ENCODE data around the gene TIMD4.
"Not testable (repeated sequence)": the region's sequence is repeated elsewhere in the genome, so short reads cannot be mapped to it uniquely, and the experiment has no call there.

Gene TIMD4

GRCh38 chr5:156963125-156963524, at the start of gene TIMD4:
Gene TIMD4 (minus strand): TSS chr5:156963226. CDS start chr5:156963198, 28 bp downstream.
- DNase-seq = no peak

DNA sequence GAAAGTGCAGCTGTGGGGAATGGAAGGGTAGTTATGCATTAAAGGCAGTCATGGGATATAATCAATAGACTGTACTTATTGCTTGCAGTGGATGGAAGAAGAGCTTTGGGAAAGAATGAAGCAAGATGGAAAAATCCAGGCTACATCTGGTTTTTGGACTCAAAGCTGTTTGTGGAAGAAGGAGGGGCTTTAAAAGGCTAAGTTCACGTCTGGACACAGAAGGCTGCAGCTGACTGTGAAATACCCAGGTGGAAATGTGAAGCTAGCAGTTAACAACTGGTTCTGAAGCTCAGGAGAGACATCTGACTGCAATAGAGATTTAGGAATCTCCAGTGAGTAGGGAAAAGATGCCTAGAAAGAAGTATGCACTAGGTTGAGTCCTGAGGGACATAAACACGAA, 43.2 kb upstream of the TIMD4 start:
- no peak for DNase-seq

DNA sequence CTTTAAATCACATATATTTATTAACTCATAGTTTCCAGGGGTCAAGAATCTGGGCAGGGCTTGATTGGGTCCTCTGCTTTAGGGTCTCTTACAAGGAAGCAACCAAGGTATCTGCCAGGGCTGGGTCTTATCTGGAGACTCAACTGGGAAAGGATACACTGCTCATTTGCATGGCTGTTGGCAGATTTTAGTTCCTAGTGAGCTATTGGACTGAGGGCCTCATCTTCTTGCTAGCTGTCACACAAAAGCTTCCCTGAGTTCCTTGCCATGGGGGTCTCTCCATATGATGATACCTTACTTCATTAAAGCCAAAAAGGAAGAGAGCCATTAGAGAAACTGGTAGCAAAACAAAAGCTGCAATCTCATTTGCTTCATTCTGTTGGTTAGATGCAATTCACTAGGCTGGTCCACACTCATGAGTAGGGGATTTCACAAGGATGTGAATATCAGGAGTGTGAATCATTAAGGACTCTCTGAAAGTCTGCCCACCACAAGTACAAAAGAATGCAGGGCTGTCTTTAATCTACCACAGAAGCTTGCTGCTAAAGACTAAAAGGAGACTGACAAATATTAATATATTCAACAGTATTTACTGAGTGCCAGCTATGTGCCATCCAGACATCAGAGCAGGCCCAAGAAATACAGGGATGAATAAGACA, 42.0 kb upstream of the TIMD4 start:
- DNase-seq = no peak

GRCh38 chr5:156991714-156992113, 28.7 kb upstream of the TIMD4 start:
- DNase-seq = no peak

GRCh38 chr5:156984064-156984463, 21.0 kb upstream of the TIMD4 start:
- DNase-seq = no peak

DNA sequence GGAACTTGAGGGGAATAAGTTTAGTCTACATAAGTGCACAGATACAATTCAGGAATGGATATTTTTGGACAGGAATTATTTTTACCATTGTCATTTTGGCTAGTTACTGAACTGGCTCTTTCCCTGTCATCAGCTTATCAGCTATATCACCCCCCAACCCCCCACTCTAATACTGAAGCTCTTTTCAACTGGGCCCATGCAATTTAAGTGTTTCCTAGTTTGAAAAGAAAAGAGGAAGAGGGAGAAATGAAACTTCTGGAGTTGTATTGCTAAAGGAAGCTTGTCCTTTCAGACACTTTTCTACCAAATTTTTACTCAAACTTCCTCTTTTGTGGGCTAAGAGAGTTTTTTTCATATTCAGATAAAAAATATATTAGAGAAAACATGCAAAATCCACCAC, 18.5 kb upstream of the TIMD4 start:
- no peak for DNase-seq

DNA sequence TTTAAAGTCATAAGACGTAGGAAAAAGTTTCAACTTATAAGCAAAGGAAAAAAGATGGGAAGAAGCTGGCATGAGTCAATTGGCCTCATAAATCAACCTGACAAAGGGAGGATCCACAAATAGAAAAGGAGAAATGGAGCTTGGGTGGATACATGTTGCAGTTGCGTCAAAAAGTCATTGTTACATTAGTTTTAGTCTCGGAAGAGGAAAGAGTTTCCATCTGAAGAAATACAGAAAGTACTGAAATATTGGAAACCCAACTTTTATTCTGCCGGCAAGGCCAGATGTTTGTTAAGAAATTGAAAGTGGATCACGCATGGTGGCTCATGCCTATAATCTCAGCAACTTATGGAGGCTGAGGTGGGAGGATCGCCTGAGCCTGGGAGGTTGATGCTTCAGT, 11.3 kb upstream of the TIMD4 start:
- no peak for DNase-seq

- DNase-seq = no peak
These were observed 9.0 kb upstream of the TIMD4 start for GRCh38 chr5:156971848-156972525.

DNA sequence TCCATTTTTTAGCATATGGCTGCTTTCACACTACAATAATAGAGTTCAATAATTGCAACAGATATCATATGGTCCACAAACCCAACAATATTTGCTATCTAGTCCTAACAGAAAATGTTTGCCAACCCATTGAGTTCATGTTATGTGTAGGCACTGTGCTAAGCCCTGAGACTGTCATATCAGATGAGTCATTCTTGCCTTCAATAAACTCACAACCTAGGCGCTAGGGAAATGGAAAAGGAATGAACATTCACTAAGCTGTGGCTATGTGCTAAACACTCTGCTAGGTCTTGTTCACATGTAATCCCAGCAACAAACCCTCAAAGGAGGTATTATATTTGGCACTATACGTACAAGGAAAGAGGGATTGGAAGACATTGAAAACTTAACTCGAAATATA, 8.4 kb upstream of the TIMD4 start:
- DNase-seq = no peak

- DNase-seq = not testable (repeated sequence)
These were observed 4.4 kb upstream of the TIMD4 start for GRCh38 chr5:156967386-156967785.

DNA sequence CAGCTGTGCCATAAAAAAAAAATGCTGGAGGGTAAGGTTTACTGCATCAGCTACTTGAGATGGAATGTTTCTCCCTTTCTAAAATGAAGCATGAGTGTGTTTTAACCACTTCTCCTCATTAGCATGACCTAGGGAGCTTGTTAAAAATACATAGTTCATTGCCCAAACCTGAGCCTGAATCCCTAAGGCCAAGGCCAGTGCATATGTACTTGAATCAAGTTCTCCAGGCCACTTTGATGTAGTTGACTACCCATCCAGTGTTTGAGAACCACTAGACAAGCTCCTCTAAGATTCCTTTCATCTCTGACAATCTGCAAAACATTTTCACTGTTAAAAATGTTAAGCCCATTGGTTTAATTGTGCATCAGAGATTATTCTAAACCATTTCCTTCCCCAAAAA, 6.7 kb downstream of the TIMD4 start:
- DNase-seq = no peak

- no peak for DNase-seq
These were observed 11.7 kb downstream of the TIMD4 start for GRCh38 chr5:156951359-156951758.

GRCh38 chr5:156950716-156951115, 12.3 kb downstream of the TIMD4 start:
- DNase-seq = no peak

DNA sequence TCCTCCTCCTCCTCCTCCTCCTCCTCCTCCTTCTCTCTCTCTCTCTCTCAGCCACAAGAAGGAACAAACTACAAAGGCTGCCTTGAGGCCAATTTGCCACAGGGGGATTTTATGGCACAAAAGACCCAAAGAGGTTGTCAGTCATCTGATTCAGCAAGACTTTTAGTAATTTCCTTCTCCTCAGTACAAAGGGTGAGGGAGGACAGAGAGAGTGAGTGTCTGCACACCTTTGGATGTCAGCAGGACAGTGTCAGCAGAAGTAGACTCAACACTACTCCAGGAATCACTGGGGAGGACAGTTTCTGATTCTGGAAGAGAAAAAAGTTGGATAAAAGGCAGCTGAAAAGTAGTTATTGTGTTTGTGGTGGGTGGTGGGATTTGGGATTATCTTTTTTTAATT, 13.6 kb downstream of the TIMD4 start:
- no peak for DNase-seq

GRCh38 chr5:156947925-156948324, 15.1 kb downstream of the TIMD4 start:
- DNase-seq = no peak

DNA sequence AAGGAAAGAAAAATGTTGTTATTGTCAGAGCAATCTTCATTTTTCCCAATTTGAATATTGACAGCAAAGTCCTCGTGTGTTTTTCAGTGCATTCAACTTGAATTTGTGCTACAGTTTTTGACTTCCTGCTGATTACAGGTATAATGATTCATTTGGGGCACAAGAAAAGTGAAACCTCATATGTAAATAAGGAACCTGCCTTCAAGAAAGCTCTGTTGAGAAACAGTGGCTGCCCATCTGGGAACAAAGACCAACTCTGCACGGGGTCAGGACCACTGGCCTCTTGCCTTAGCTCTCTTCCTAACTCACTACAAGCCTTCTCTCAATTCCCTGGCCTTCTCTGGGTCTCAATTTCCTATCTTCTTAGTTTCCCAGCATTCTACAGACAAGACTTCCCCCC, 21.0 kb downstream of the TIMD4 start:
- DNase-seq = no peak

DNA sequence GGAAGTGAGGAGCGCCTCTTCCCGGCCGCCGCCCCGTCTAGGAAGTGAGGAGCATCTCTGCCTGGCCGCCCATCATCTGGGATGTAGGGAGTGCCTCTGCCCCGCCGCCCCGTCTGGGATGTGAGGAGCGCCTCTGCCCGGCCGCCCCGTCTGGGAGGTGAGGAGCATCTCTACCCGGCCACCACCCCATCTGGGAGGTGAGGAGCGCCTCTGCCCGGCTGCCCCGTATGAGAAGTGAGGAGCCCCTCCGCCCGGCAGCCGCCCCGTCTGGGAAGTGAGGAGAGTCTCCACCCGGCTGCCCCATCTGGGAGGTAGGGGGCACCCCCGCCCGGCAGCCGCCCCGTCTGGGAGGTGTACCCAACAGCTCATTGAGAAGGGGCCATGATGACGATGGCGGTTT, 22.6 kb downstream of the TIMD4 start:
- DNase-seq = not testable (repeated sequence)

DNA sequence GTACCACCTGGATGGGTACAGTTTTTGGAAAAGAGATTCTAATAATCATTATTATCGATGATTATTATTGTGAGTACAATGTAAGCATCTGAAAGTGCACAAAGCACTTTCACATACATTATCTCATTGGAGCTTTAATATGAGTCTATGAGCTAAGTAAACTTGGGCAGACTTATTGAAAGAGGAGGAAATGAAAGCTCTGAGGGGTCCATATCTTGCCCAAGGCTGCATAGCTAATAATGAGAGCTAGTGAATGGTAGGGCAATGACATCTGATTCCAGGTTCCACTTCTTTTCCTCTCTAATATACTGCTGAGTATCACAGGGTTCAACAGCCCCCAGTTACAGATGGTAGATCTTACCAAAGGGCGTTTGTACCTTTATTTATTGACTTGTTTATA, 26.1 kb downstream of the TIMD4 start:
- no peak for DNase-seq

- peak; percentile 5 to 49 for DNase-seq
These were observed 28.4 kb downstream of the TIMD4 start for GRCh38 chr5:156934450-156935211.

DNA sequence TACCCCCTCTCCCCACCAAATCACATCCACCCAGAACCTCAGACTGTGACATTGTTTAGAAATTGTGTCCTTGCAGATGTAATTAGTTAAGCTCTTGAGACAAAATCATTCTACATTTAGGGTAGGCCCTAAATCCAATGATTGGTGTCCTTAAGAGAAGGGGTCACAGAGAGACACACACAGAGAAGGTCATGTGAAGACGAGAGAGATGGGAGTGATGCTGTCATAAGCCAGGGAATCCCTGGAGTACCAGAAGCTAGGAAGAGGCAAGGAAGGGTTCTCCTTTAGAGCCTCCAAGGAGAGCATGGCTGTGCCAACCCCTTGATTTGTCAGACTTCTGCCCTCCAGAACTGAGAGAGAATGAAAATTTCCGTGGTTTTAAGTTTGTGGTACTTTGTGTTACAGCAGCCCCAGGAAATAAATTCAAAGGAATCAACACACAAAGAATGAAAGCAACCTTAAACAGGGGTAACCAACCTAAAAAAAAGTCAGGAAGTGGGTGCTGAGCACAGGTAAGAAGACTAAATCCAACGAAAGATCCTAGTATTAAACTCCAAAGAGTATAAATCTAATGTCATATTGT, 33.6 kb downstream of the TIMD4 start:
- no peak for DNase-seq

DNA sequence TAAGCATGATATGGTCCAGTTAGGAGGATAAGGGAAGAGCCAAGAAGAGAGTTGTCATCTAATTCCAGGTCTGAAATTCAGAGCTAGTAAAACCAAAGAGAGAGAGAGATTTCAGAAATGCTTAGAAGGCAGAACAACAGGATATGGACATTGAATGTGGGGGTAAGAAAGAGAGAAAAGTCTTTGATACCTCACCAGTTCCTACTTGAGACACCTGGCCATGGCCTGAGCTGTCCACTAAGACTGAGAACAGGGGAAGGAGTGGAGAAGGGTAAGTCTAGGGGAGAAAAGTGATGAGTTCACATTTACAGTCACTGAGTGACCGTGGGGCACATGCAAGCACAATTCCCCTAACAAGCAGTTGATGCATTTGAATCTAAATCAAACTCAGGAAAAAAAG, 35.5 kb downstream of the TIMD4 start:
- no peak for DNase-seq

- DNase-seq = not testable (repeated sequence)
These were observed 37.3 kb downstream of the TIMD4 start for GRCh38 chr5:156925767-156926166.

DNA sequence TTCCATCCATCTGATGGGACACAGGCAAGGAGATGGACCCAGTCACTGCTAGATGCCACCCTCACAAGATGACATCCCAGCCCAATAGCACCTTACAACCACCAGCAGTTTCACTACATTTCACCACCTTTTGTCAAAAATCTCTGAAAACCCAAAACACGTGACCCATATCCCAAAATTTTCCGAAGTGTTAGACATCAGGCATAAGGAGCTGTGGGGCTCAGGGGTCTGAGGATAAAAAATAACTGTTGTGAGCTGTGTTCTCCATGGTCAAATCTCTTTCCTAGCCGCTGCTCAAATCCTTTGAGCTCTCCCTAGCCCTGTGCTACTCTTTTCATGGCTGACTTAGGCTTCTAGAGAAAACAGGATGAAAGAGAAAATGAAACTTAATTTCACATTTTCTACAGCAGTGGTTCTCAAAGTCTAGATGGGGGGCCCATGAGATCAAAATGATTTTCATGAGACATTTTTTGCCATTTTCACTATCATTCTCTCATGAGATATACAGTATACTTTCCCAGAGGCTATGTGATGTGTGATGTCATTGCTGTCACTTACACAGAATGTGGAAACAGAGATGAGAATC, 40.7 kb downstream of the TIMD4 start:
- no peak for DNase-seq
